ENCODE measurements around the gene KLHDC8A.
A peak's percentile ranks its signal among the peaks of the same experiment; 100 is the strongest.
"Not testable (repeated sequence)": the region's sequence is repeated elsewhere in the genome, so short reads cannot be mapped to it uniquely, and the experiment has no call there.

The KLHDC8A gene

GRCh38 chr1:205356440-205357139 lies at the start of gene KLHDC8A:
TSS of gene KLHDC8A (minus strand) at chr1:205356922. CDS start at chr1:205343604, 13,318 bp downstream.
- H3K4me3 ChIP-seq (ENCODE audit: low read length): no peak within 1 kb of the TSS
- no peak for TF ChIP-seq CTCF (conservative IDR thresholded peaks at IDR 0.05; ENCODE audit: low read length)
- no peak for DNase-seq (ENCODE audit: low read depth)

GRCh38 chr1:205406252-205406651 lies 49.5 kb upstream of the KLHDC8A start:
- DNase-seq (ENCODE audit: low read depth); H3K4me3 ChIP-seq (ENCODE audit: low read length): not testable (repeated sequence)

GRCh38 chr1:205404484-205404883 lies 47.8 kb upstream of the KLHDC8A start:
- not testable (repeated sequence) for DNase-seq (ENCODE audit: low read depth); H3K4me3 ChIP-seq (ENCODE audit: low read length)

- H3K4me3 ChIP-seq (ENCODE audit: low read length): no peak overlapping the region
- no peak for TF ChIP-seq CTCF (conservative IDR thresholded peaks at IDR 0.05; ENCODE audit: low read length)
- no peak for DNase-seq (ENCODE audit: low read depth)
Observed at GRCh38 chr1:205398586-205398985, 41.9 kb upstream of the KLHDC8A start.

- peak; percentile 66 for TF ChIP-seq CTCF (conservative IDR thresholded peaks at IDR 0.05; ENCODE audit: low read length)
- H3K4me3 ChIP-seq (ENCODE audit: low read length): no peak overlapping the region
- no peak for DNase-seq (ENCODE audit: low read depth)
Observed at GRCh38 chr1:205396967-205397616, 40.4 kb upstream of the KLHDC8A start.

- TF ChIP-seq CTCF (conservative IDR thresholded peaks at IDR 0.05; ENCODE audit: low read length): no peak
- DNase-seq (ENCODE audit: low read depth): no peak
- no peak overlapping the region for H3K4me3 ChIP-seq (ENCODE audit: low read length)
Observed at GRCh38 chr1:205395616-205396015, 38.9 kb upstream of the KLHDC8A start.

GRCh38 chr1:205392650-205393049 lies 35.9 kb upstream of the KLHDC8A start:
- no peak overlapping the region for H3K4me3 ChIP-seq (ENCODE audit: low read length)
- TF ChIP-seq CTCF (conservative IDR thresholded peaks at IDR 0.05; ENCODE audit: low read length): no peak
- no peak for DNase-seq (ENCODE audit: low read depth)

- no peak overlapping the region for H3K4me3 ChIP-seq (ENCODE audit: low read length)
- no peak for DNase-seq (ENCODE audit: low read depth)
- TF ChIP-seq CTCF (conservative IDR thresholded peaks at IDR 0.05; ENCODE audit: low read length): no peak
Observed at GRCh38 chr1:205391386-205391785, 34.7 kb upstream of the KLHDC8A start.
